Type B pancreatic cell (in vitro differentiated cells): ENCODE data around the gene SLC12A7. TPM values are rescaled to one million over a fixed set of nuclear protein-coding genes. Genes with fewer than 3 reads are reported as not detected.
A peak's percentile ranks its signal among the peaks of the same experiment; 100 is the strongest.

Experiments used
- DNase-seq: peaks from one replicate; pipeline ENCODE4 v3.0.0; 2021; ENCODE audit warnings: mixed read lengths; ENCODE audit not compliant: unreplicated experiment; ENCODE audit errors: extremely low spot score
- H3K27ac Mint-ChIP-seq: 2 replicates; pipeline ENCODE4 v1.8.0; 2021; ENCODE audit warnings: mild to moderate bottlenecking, mixed read lengths
- H3K27me3 Mint-ChIP-seq: 2 replicates; pipeline ENCODE4 v1.8.0; 2021; ENCODE audit warnings: mixed read lengths
- H3K36me3 Mint-ChIP-seq: 2 replicates; pipeline ENCODE4 v1.8.0; 2021; ENCODE audit warnings: mixed read lengths
- H3K4me1 Mint-ChIP-seq: one replicate; pipeline ENCODE4 v1.8.0; 2021; ENCODE audit warnings: mixed read lengths; ENCODE audit not compliant: unreplicated experiment
- H3K4me3 Mint-ChIP-seq: 2 replicates; pipeline ENCODE4 v1.8.0; 2021; ENCODE audit warnings: mild to moderate bottlenecking, mixed read lengths
- H3K9me3 Mint-ChIP-seq: 2 replicates; pipeline ENCODE4 v1.8.0; 2021; ENCODE audit warnings: mixed read lengths
- CTCF ChIP-seq: fragments of 200-600 bp; sonication (generic); conservative IDR thresholded peaks from 2 replicates; pipeline ENCODE4 v1.5.0; 2021; ENCODE audit warnings: antibody characterized with exemption, mild to moderate bottlenecking
- total RNA-seq: library from RNA; stranded (reverse); gene quantifications from 2 replicates; pipeline ENCODE4 v1.2.1, GENCODE V29; 2021; ENCODE audit warnings: low replicate concordance

Gene SLC12A7
- total RNA-seq, 1 donor from 2014 or later = 57.6 TPM

DNA sequence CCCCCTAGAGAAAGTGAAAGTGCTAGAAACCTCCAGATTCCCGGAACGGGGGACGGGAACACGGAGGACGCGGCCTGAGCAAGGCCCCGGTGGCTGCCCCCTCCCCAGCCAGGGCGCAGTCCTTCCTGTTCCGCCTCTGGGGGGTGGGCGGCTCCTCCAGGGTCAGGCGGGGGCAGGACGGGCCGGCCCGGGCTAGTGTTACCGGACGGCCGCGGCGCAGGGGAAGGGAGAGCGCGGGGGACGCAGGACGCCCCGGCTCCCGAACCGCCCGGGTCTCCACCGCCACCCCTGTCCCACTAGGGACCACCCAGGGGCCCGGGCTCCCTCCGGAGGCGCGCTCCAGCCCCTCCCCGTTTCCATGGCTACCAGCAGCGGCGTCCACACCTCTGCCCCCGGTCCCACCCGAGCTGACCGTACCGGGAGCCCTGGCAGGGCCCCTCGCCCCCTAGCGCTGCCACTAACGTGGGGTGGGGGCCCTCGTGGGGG lies 579 bp downstream of the SLC12A7 start:
- no peak for TF ChIP-seq CTCF
- H3K4me3 Mint-ChIP-seq = peak overlapping the region; percentile 85
- H3K27me3 Mint-ChIP-seq = no peaks in the 10 kb centered on the region
- DNase-seq = no peak
- peaks cover 23% of the 10 kb centered on the region for H3K4me1 Mint-ChIP-seq
- no peaks in the 10 kb centered on the region for H3K36me3 Mint-ChIP-seq
- H3K27ac Mint-ChIP-seq = no peak overlapping the region
- H3K9me3 Mint-ChIP-seq = no peaks in the 10 kb centered on the region

DNA sequence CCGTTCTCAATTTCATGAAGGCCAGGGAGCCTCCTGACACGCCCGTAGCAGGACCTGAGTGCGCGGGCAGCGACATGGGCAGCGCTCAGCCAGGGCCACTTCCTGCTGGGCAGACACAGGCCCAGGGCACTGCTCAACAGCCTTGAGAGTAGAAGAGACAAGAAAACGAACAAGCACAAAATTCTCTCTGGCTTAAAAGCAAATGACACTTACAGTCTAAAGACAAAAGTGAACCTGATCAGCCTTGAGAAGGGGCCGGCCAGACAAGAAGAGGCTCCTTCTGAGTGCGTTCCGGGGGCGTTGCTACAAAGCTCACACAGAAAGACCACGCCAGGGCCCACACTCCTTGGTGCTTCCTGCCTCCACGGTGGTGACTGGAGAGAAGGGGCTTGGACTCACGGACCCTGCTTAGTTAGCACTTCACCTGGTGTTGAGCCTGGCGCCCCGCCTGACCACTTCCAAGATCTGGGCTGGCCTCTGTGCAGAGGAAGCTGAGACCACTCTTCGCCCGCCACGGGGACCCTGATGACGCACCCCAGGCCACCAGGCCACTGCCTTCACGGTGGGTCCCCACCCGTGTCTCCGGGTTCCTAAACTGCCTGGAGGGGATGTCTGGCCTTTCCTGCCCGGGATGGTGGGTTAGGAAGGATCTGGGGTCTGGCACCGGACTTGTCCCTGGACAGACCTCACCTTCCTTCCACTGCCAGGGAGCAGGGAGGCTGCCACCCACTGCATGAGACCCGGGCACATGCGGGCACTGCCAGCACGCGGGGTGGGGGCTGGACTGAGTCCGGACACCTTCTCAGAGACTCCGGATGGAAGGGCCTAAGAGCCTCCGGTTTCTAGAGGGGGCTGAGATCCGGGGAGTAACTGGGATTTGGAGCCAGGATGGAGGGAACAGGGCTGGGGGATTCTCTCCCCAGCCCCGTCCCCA lies 1.3 kb downstream of the SLC12A7 start:
- no peaks in the 10 kb centered on the region for H3K36me3 Mint-ChIP-seq
- TF ChIP-seq CTCF = no peak
- peak overlapping the region; percentile 85 for H3K4me3 Mint-ChIP-seq
- H3K4me1 Mint-ChIP-seq = peaks cover 28% of the 10 kb centered on the region
- no peak for DNase-seq
- no peaks in the 10 kb centered on the region for H3K9me3 Mint-ChIP-seq
- H3K27me3 Mint-ChIP-seq = no peaks in the 10 kb centered on the region
- H3K27ac Mint-ChIP-seq = no peak overlapping the region

- H3K4me1 Mint-ChIP-seq = peaks cover 30% of the 10 kb centered on the region
- H3K27ac Mint-ChIP-seq = no peak overlapping the region
- no peak for TF ChIP-seq CTCF
- H3K4me3 Mint-ChIP-seq = peak overlapping the region; percentile 85
- no peak for DNase-seq
- H3K36me3 Mint-ChIP-seq = no peaks in the 10 kb centered on the region
- H3K27me3 Mint-ChIP-seq = no peaks in the 10 kb centered on the region
- no peaks in the 10 kb centered on the region for H3K9me3 Mint-ChIP-seq
Measured at GRCh38 chr5:1109542-1110306, 2.1 kb downstream of the SLC12A7 start.

GRCh38 chr5:1108865-1109174 lies 3.0 kb downstream of the SLC12A7 start:
- no peak overlapping the region for H3K27ac Mint-ChIP-seq
- H3K27me3 Mint-ChIP-seq = no peaks in the 10 kb centered on the region
- no peak overlapping the region for H3K4me3 Mint-ChIP-seq
- peaks cover 30% of the 10 kb centered on the region for H3K4me1 Mint-ChIP-seq
- no peaks in the 10 kb centered on the region for H3K36me3 Mint-ChIP-seq
- no peak for TF ChIP-seq CTCF
- H3K9me3 Mint-ChIP-seq = no peaks in the 10 kb centered on the region
- no peak for DNase-seq

- no peak for TF ChIP-seq CTCF
- Mint-ChIP-seq H3K9me3 (no peaks in the 10 kb centered on the region), H3K4me3 (no peak overlapping the region), H3K27me3 (no peaks in the 10 kb centered on the region), H3K36me3 (no peaks in the 10 kb centered on the region), H3K4me1 (peaks cover 34% of the 10 kb centered on the region), H3K27ac (peak overlapping the region; percentile 61)
- DNase-seq = no peak
Measured at GRCh38 chr5:1108023-1108864, 3.6 kb downstream of the SLC12A7 start.
